Measurements from ENCODE around the gene PHACTR4. TPM values are rescaled to one million over a fixed set of nuclear protein-coding genes. Genes with fewer than 3 reads are reported as not detected.
"Not testable (repeated sequence)": the region's sequence is repeated elsewhere in the genome, so short reads cannot be mapped to it uniquely, and the experiment has no call there.

The PHACTR4 gene
- polyA plus RNA-seq, 2 donors: 32.2 to 52.2 TPM

- Histone ChIP-seq H3K9me3 (ENCODE audit: control insufficient read depth in 2 of 2, insufficient read depth in 1 of 2, low read depth in 1 of 2, low read length in 1 of 2) (no peaks in the 10 kb centered on the region), H3K27me3 (ENCODE audit: control insufficient read depth in 1 of 2, insufficient read depth in 2 of 2, low read length in 2 of 2) (no peaks in the 10 kb centered on the region), H3K4me1 (ENCODE audit: control insufficient read depth in 2 of 2, insufficient read depth in 2 of 2, low read length in 1 of 2) (no peaks in the 10 kb centered on the region), H3K36me3 (ENCODE audit: control insufficient read depth in 2 of 2, insufficient read depth in 2 of 2, low read length in 1 of 2) (peaks cover 2% of the 10 kb centered on the region in 2 donors), H3K27ac (ENCODE audit: low read depth in 2 of 2, low read length in 1 of 2) (no peak overlapping the region), H3K4me3 (ENCODE audit: low read depth in 1 of 2, low read length in 2 of 2) (no peak overlapping the region)
- WGBS, 2 donors: 90 to 93% methylated on average over 10 of the region's 10 CpGs
Observed at GRCh38 chr1:28339551-28339950, 30.0 kb upstream of the PHACTR4 start.

GRCh38 chr1:28340221-28340974 lies 29.1 kb upstream of the PHACTR4 start:
- no peaks in the 10 kb centered on the region for H3K27me3 ChIP-seq (ENCODE audit: control insufficient read depth in 1 of 2, insufficient read depth in 2 of 2, low read length in 2 of 2)
- H3K36me3 ChIP-seq (ENCODE audit: control insufficient read depth in 2 of 2, insufficient read depth in 2 of 2, low read length in 1 of 2): no peaks in the 10 kb centered on the region
- WGBS, 2 donors: 83 to 85% methylated on average over 4 of the region's 4 CpGs
- H3K9me3 ChIP-seq (ENCODE audit: control insufficient read depth in 2 of 2, insufficient read depth in 1 of 2, low read depth in 1 of 2, low read length in 1 of 2): no peaks in the 10 kb centered on the region
- no peak overlapping the region for H3K4me3 ChIP-seq (ENCODE audit: low read depth in 1 of 2, low read length in 2 of 2)
- no peaks in the 10 kb centered on the region for H3K4me1 ChIP-seq (ENCODE audit: control insufficient read depth in 2 of 2, insufficient read depth in 2 of 2, low read length in 1 of 2)
- H3K27ac ChIP-seq (ENCODE audit: low read depth in 2 of 2, low read length in 1 of 2): no peak overlapping the region

GRCh38 chr1:28341591-28341990 lies 27.9 kb upstream of the PHACTR4 start:
- 88 to 89% methylated on average over 2 of the region's 2 CpGs for WGBS, 2 donors

GRCh38 chr1:28343405-28343804 lies 26.1 kb upstream of the PHACTR4 start:
- WGBS, 2 donors: 98 to 100% methylated on average over 2 of the region's 2 CpGs
- Histone ChIP-seq H3K27me3 (ENCODE audit: control insufficient read depth in 1 of 2, insufficient read depth in 2 of 2, low read length in 2 of 2) (no peaks in the 10 kb centered on the region), H3K4me3 (ENCODE audit: low read depth in 1 of 2, low read length in 2 of 2) (no peak overlapping the region), H3K27ac (ENCODE audit: low read depth in 2 of 2, low read length in 1 of 2) (no peak overlapping the region), H3K36me3 (ENCODE audit: control insufficient read depth in 2 of 2, insufficient read depth in 2 of 2, low read length in 1 of 2) (no peaks in the 10 kb centered on the region), H3K4me1 (ENCODE audit: control insufficient read depth in 2 of 2, insufficient read depth in 2 of 2, low read length in 1 of 2) (no peaks in the 10 kb centered on the region), H3K9me3 (ENCODE audit: control insufficient read depth in 2 of 2, insufficient read depth in 1 of 2, low read depth in 1 of 2, low read length in 1 of 2) (no peaks in the 10 kb centered on the region)

More at GRCh38 chr1:28341591-28341990, 27.9 kb upstream of the PHACTR4 start:
- Histone ChIP-seq H3K27ac (ENCODE audit: low read depth in 2 of 2, low read length in 1 of 2) (no peak overlapping the region), H3K4me3 (ENCODE audit: low read depth in 1 of 2, low read length in 2 of 2) (no peak overlapping the region), H3K9me3 (ENCODE audit: control insufficient read depth in 2 of 2, insufficient read depth in 1 of 2, low read depth in 1 of 2, low read length in 1 of 2) (no peaks in the 10 kb centered on the region), H3K4me1 (ENCODE audit: control insufficient read depth in 2 of 2, insufficient read depth in 2 of 2, low read length in 1 of 2) (no peaks in the 10 kb centered on the region), H3K36me3 (ENCODE audit: control insufficient read depth in 2 of 2, insufficient read depth in 2 of 2, low read length in 1 of 2) (no peaks in the 10 kb centered on the region), H3K27me3 (ENCODE audit: control insufficient read depth in 1 of 2, insufficient read depth in 2 of 2, low read length in 2 of 2) (no peaks in the 10 kb centered on the region)

GRCh38 chr1:28353248-28353810 lies 16.2 kb upstream of the PHACTR4 start:
- not testable (repeated sequence) for H3K4me1 ChIP-seq (ENCODE audit: control insufficient read depth in 2 of 2, insufficient read depth in 2 of 2, low read length in 1 of 2); H3K36me3 ChIP-seq (ENCODE audit: control insufficient read depth in 2 of 2, insufficient read depth in 2 of 2, low read length in 1 of 2); H3K9me3 ChIP-seq (ENCODE audit: control insufficient read depth in 2 of 2, insufficient read depth in 1 of 2, low read depth in 1 of 2, low read length in 1 of 2); H3K27me3 ChIP-seq (ENCODE audit: control insufficient read depth in 1 of 2, insufficient read depth in 2 of 2, low read length in 2 of 2); H3K4me3 ChIP-seq (ENCODE audit: low read depth in 1 of 2, low read length in 2 of 2)
- peak overlapping the region; percentile 57 to 72 for H3K27ac ChIP-seq (ENCODE audit: low read depth in 2 of 2, low read length in 1 of 2)
- 79 to 80% methylated on average over 8 of the region's 8 CpGs for WGBS, 2 donors

- Histone ChIP-seq H3K27me3 (ENCODE audit: control insufficient read depth in 1 of 2, insufficient read depth in 2 of 2, low read length in 2 of 2) (no peaks in the 10 kb centered on the region), H3K4me1 (ENCODE audit: control insufficient read depth in 2 of 2, insufficient read depth in 2 of 2, low read length in 1 of 2) (no peaks in the 10 kb centered on the region), H3K27ac (ENCODE audit: low read depth in 2 of 2, low read length in 1 of 2) (peak overlapping the region; percentile 42 to 72), H3K9me3 (ENCODE audit: control insufficient read depth in 2 of 2, insufficient read depth in 1 of 2, low read depth in 1 of 2, low read length in 1 of 2) (no peaks in the 10 kb centered on the region), H3K36me3 (ENCODE audit: control insufficient read depth in 2 of 2, insufficient read depth in 2 of 2, low read length in 1 of 2) (no peaks in the 10 kb centered on the region), H3K4me3 (ENCODE audit: low read depth in 1 of 2, low read length in 2 of 2) (no peak overlapping the region)
- WGBS, 2 donors: 30 to 39% methylated on average over 3 of the region's 3 CpGs
Observed at GRCh38 chr1:28354121-28354520, 15.4 kb upstream of the PHACTR4 start.

GRCh38 chr1:28358716-28359115 lies 10.8 kb upstream of the PHACTR4 start:
- 69 to 70% methylated on average over 3 of the region's 3 CpGs for WGBS, 2 donors
- no peak overlapping the region for H3K27ac ChIP-seq (ENCODE audit: low read depth in 2 of 2, low read length in 1 of 2)
- H3K36me3 ChIP-seq (ENCODE audit: control insufficient read depth in 2 of 2, insufficient read depth in 2 of 2, low read length in 1 of 2): no peaks in the 10 kb centered on the region
- no peaks in the 10 kb centered on the region for H3K4me1 ChIP-seq (ENCODE audit: control insufficient read depth in 2 of 2, insufficient read depth in 2 of 2, low read length in 1 of 2)
- no peaks in the 10 kb centered on the region for H3K27me3 ChIP-seq (ENCODE audit: control insufficient read depth in 1 of 2, insufficient read depth in 2 of 2, low read length in 2 of 2)
- H3K9me3 ChIP-seq (ENCODE audit: control insufficient read depth in 2 of 2, insufficient read depth in 1 of 2, low read depth in 1 of 2, low read length in 1 of 2): no peaks in the 10 kb centered on the region
- H3K4me3 ChIP-seq (ENCODE audit: low read depth in 1 of 2, low read length in 2 of 2): no peak overlapping the region

GRCh38 chr1:28359592-28360239 lies 9.8 kb upstream of the PHACTR4 start:
- no peaks in the 10 kb centered on the region for H3K9me3 ChIP-seq (ENCODE audit: control insufficient read depth in 2 of 2, insufficient read depth in 1 of 2, low read depth in 1 of 2, low read length in 1 of 2)
- 42 to 48% methylated on average over 7 of the region's 7 CpGs for WGBS, 2 donors
- H3K4me1 ChIP-seq (ENCODE audit: control insufficient read depth in 2 of 2, insufficient read depth in 2 of 2, low read length in 1 of 2): no peaks in the 10 kb centered on the region

GRCh38 chr1:28364888-28365287 lies 4.7 kb upstream of the PHACTR4 start:
- no peaks in the 10 kb centered on the region for H3K36me3 ChIP-seq (ENCODE audit: control insufficient read depth in 2 of 2, insufficient read depth in 2 of 2, low read length in 1 of 2)
- WGBS, 2 donors: 55 to 66% methylated on average over 4 of the region's 4 CpGs
- no peaks in the 10 kb centered on the region for H3K27me3 ChIP-seq (ENCODE audit: control insufficient read depth in 1 of 2, insufficient read depth in 2 of 2, low read length in 2 of 2)
- no peak overlapping the region for H3K27ac ChIP-seq (ENCODE audit: low read depth in 2 of 2, low read length in 1 of 2)
- H3K4me3 ChIP-seq (ENCODE audit: low read depth in 1 of 2, low read length in 2 of 2): no peak overlapping the region
- no peaks in the 10 kb centered on the region for H3K9me3 ChIP-seq (ENCODE audit: control insufficient read depth in 2 of 2, insufficient read depth in 1 of 2, low read depth in 1 of 2, low read length in 1 of 2)
- no peaks in the 10 kb centered on the region for H3K4me1 ChIP-seq (ENCODE audit: control insufficient read depth in 2 of 2, insufficient read depth in 2 of 2, low read length in 1 of 2)

More at GRCh38 chr1:28359592-28360239, 9.8 kb upstream of the PHACTR4 start:
- Histone ChIP-seq H3K27me3 (ENCODE audit: control insufficient read depth in 1 of 2, insufficient read depth in 2 of 2, low read length in 2 of 2) (no peaks in the 10 kb centered on the region), H3K36me3 (ENCODE audit: control insufficient read depth in 2 of 2, insufficient read depth in 2 of 2, low read length in 1 of 2) (no peaks in the 10 kb centered on the region), H3K27ac (ENCODE audit: low read depth in 2 of 2, low read length in 1 of 2) (no peak overlapping the region), H3K4me3 (ENCODE audit: low read depth in 1 of 2, low read length in 2 of 2) (no peak overlapping the region)
